HCT116 (cell line): ENCODE results near the gene CHST11. TPM values are rescaled to one million over a fixed set of nuclear protein-coding genes. Genes with fewer than 3 reads are reported as not detected.

Experiments
- ATAC-seq: fragments of 200-7000 bp; cut with Tn5 transposase; 2 replicates; pipeline ENCODE4 v1.9.1; 2020; ENCODE audit warnings: mild to moderate bottlenecking, moderate library complexity
- BruUV-seq: library from RNA; stranded (reverse); fragments of 400-500 nt; replicated peaks from 2 replicates; lab custom pipeline; 2021; lab: Mats Ljungman, UMichigan
- CTCF ChIA-PET: fragments of 300-600 bp; sonication (Branson Sonifier 250); formaldehyde crosslinking; loops from one replicate; lab custom pipeline; 2021; ENCODE audit warnings: antibody characterized with exemption; lab: Charles Lee
- POLR2A ChIA-PET: fragments of 300-600, 350-600 bp; sonication (Branson Sonifier 250); formaldehyde crosslinking; loops from one replicate; lab custom pipeline; 2021; ENCODE audit warnings: antibody characterized with exemption; lab: Charles Lee
- RAD21 ChIA-PET, 2 experiments: fragments of 300-600 bp; sonication (Branson Sonifier 250); formaldehyde crosslinking; loops; one replicate each; lab custom pipeline; 2023; ENCODE audit warnings: low total read pairs in 2 of 2; ENCODE audit not compliant: uncharacterized antibody in 2 of 2, unreplicated experiment in 2 of 2, low non-redundant PET in 1 of 2; lab: Charles Lee
- DNase-seq: peaks from one replicate; pipeline ENCODE4 v3.0.0-alpha.2; 2010; ENCODE audit warnings: low read depth, low spot score
- H2AFZ ChIP-seq: fragments of 200-600 bp; shearing (Covaris generic), sonication (generic); 2 replicates; pipeline ENCODE4 v1.6.1; 2017; ENCODE audit warnings: low read depth, mixed run types, mixed read lengths, antibody characterized with exemption, low read length; ENCODE audit not compliant: poor library complexity, severe bottlenecking
- H3K27ac ChIP-seq: 2 replicates; pipeline ENCODE4 v1.5.1; 2012; ENCODE audit warnings: low read depth, low read length
- H3K27me3 ChIP-seq: fragments of 200-600 bp; sonication (generic); 2 replicates; pipeline ENCODE4 v1.6.1; 2016; ENCODE audit warnings: mixed run types, low read length, mixed read lengths; ENCODE audit not compliant: insufficient read depth
- H3K36me3 ChIP-seq, 2 experiments: fragments of 200-500 bp in 1 of 2; fragments of 200-600 bp in 1 of 2; sonication (Bioruptor generic) in 1 of 2; sonication (generic) in 1 of 2; 2 replicates each; pipeline versions ENCODE4 v1.5.1 to v1.6.1; 2014 to 2016; ENCODE audit warnings: low read length in 2 of 2, inconsistent platforms in 1 of 2, mixed read lengths in 1 of 2, mixed run types in 1 of 2; ENCODE audit not compliant: insufficient read depth in 2 of 2, control insufficient read depth in 1 of 2
- H3K4me1 ChIP-seq, 2 experiments: fragments of 200-600 bp in 1 of 2; sonication (generic) in 1 of 2; 2 replicates each; pipeline versions ENCODE4 v1.5.1 to v1.6.1; 2012 to 2017; ENCODE audit warnings: low read length in 2 of 2, inconsistent platforms in 1 of 2, mild to moderate bottlenecking in 1 of 2, mixed read lengths in 1 of 2, mixed run types in 1 of 2, moderate library complexity in 1 of 2; ENCODE audit not compliant: insufficient read depth in 2 of 2, control insufficient read depth in 1 of 2
- H3K4me2 ChIP-seq: fragments of 200-600 bp; sonication (generic); 2 replicates; pipeline ENCODE4 v1.6.1; 2017; ENCODE audit warnings: mixed run types, low read length, mixed read lengths
- H3K4me3 ChIP-seq, 2 experiments: fragments of 200-600 bp in 1 of 2; sonication (generic) in 1 of 2; replicated peaks in 1 of 2; 2 replicates each; pipeline ENCODE4 v1.5.1; 2011 to 2016; ENCODE audit warnings: low read length in 2 of 2, control low read depth in 1 of 2, low read depth in 1 of 2, mild to moderate bottlenecking in 1 of 2, mixed read lengths in 1 of 2, mixed run types in 1 of 2
- H3K79me2 ChIP-seq: fragments of 200-600 bp; sonication (generic); 2 replicates; pipeline ENCODE4 v1.6.1; 2017; ENCODE audit warnings: mild to moderate bottlenecking, mixed run types, low read length, moderate library complexity, mixed read lengths; ENCODE audit not compliant: insufficient read depth
- H3K9ac ChIP-seq: fragments of 200-600 bp; sonication (generic); 2 replicates; pipeline ENCODE4 v1.6.1; 2016; ENCODE audit warnings: low read length, mixed read lengths
- H3K9me2 ChIP-seq: fragments of 200-600 bp; sonication (generic), shearing (Covaris generic); 2 replicates; pipeline ENCODE4 v1.6.1; 2017; ENCODE audit warnings: mixed run types, mild to moderate bottlenecking, moderate library complexity; ENCODE audit not compliant: insufficient read depth
- H3K9me3 ChIP-seq, 2 experiments: fragments of 200-500 bp in 1 of 2; fragments of 200-600 bp in 1 of 2; sonication (Bioruptor generic) in 1 of 2; sonication (generic) in 1 of 2; 2 replicates each; pipeline ENCODE4 v1.6.1; 2014 to 2017; ENCODE audit warnings: low read length in 2 of 2, mixed read lengths in 2 of 2, inconsistent platforms in 1 of 2, low read depth in 1 of 2, mild to moderate bottlenecking in 1 of 2, mixed run types in 1 of 2, moderate library complexity in 1 of 2; ENCODE audit not compliant: control insufficient read depth in 1 of 2, insufficient read depth in 1 of 2
- H4K20me1 ChIP-seq: fragments of 200-600 bp; sonication (generic), shearing (Covaris generic); 2 replicates; pipeline ENCODE4 v1.6.1; 2017; ENCODE audit warnings: mixed run types, mild to moderate bottlenecking, moderate library complexity; ENCODE audit not compliant: insufficient read depth
- CEBPB ChIP-seq: IDR thresholded peaks from 2 replicates; pipeline ENCODE4 v1.6.1; 2012; ENCODE audit warnings: low read depth
- SIN3A ChIP-seq: IDR thresholded peaks from 2 replicates; pipeline ENCODE4 v1.6.1; 2012; ENCODE audit warnings: low read depth
- intact Hi-C: fragments of 100-400 bp; cut with micrococcal nuclease; formaldehyde crosslinking; loops from 2 replicates; pipeline ENCODE4 v1.10.0; 2022
- total RNA-seq: library from RNA; stranded (reverse); gene quantifications from one replicate; pipeline ENCODE4 v1.2.1, GENCODE V29; 2021; ENCODE audit not compliant: unreplicated experiment
- TF ChIP-seq, protein P1 (sequence below): IDR thresholded peaks from 2 replicates; pipeline ENCODE4 v1.6.1; 2011; ENCODE audit warnings: mild to moderate bottlenecking, low read length, moderate library complexity; ENCODE audit not compliant: insufficient replicate concordance; ENCODE audit errors: extremely low read depth

The CHST11 gene
- total RNA-seq, 1 experiment from 2014 or later = 10.1 TPM

DNA sequence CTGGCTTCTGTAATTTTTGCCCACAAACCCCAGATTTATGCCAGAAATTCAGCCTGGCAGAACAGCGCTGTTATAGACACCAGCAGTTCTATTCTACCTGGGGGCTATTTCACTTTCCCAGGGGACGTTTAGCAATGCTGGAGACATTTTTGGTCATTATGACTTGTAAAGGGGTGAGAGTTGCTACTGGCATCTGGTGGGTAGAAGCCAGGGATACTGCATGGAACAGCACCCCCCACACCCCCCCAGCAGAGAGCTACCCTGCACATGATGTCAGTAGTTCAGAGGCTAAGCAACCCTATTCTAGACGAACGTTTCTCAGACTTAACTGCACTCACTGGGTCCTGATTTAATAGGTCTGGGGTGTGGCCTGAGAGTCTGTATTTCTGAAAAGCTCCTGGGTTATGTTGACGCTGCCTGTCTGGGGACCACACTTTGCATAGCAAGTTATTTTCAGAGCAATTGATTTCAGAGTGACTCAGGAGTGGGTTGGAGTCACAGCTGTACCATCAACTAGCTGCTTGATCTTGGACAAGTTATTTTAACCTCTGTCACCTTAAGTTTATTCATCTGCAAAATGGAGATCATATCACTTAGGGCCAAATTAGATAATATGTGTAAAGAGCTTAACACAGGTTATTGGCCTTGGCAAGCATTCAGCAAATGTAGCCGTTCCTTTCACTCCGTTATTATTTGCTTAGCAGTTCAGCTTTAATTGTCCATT lies 48.5 kb downstream of the CHST11 start (continued):
- TF ChIP-seq CEBPB = no peak

DNA sequence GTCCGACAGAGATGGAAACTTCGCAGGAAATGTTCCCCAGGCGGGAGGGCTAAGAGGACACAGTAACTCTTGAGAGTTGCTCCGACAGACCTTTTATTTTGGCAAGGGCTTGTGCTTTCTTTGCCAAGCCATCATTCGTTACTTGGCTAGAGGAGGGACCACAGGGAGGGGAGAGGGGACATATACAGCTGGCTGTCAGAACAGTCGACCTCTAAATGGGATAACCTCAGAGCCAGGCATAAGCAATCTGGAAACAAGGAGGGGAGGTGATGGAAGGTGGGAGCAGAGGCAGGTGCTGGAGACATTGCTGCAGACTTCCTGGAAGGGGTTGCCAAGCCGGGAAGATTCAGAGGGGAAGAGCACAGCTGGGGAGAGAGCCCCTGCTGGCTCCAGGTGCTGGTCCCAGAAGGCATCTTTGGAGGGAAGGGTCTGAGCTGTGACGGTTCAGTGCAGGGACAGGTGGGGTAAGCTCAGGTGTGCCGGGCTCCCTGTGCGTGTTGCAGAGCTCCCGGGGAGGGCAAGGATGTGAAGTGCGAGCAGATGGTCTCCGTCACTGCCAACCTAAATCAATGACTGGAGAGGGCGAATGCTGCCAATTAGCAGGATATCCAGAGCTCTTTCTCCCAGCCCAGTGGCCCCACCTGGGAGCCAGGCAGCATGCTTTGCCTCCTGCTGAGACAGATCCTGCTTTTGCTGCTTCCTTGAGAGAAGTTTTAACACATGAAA lies 50.1 kb downstream of the CHST11 start:
- no peaks in the 10 kb centered on the region for H3K79me2 ChIP-seq
- ATAC-seq (no peak), DNase-seq (no peak)
- no peaks in the 10 kb centered on the region for H3K4me1 ChIP-seq
- ChIA-PET CTCF (no interaction called here), POLR2A (no interaction called here), RAD21 (no interaction called here)
- no peaks in the 10 kb centered on the region for H4K20me1 ChIP-seq
- H3K36me3 ChIP-seq = no peaks in the 10 kb centered on the region
- H3K4me3 ChIP-seq = no peak overlapping the region
- no peak for TF ChIP-seq SIN3A
- TF ChIP-seq, protein P1, sequence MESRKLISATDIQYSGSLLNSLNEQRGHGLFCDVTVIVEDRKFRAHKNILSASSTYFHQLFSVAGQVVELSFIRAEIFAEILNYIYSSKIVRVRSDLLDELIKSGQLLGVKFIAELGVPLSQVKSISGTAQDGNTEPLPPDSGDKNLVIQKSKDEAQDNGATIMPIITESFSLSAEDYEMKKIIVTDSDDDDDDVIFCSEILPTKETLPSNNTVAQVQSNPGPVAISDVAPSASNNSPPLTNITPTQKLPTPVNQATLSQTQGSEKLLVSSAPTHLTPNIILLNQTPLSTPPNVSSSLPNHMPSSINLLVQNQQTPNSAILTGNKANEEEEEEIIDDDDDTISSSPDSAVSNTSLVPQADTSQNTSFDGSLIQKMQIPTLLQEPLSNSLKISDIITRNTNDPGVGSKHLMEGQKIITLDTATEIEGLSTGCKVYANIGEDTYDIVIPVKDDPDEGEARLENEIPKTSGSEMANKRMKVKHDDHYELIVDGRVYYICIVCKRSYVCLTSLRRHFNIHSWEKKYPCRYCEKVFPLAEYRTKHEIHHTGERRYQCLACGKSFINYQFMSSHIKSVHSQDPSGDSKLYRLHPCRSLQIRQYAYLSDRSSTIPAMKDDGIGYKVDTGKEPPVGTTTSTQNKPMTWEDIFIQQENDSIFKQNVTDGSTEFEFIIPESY = no peak
- H2AFZ ChIP-seq = no peak overlapping the region
- no peaks in the 10 kb centered on the region for H3K9me3 ChIP-seq
- no peaks in the 10 kb centered on the region for H3K9me2 ChIP-seq
- intact Hi-C loops = no loop called here
- H3K27ac ChIP-seq = no peak overlapping the region
- H3K27me3 ChIP-seq = no peaks in the 10 kb centered on the region
- no peak overlapping the region for H3K9ac ChIP-seq
- no TSS peak for BruUV-seq
- no peak overlapping the region for H3K4me2 ChIP-seq
